ENCODE data around the gene TMEM266.

GRCh38 chr15:76056931-76057330, 2.9 kb upstream of the TMEM266 start:
- TF ChIP-seq CTCF (IDR thresholded peaks at IDR 0.05; ENCODE audit: insufficient read depth, low read length, poor library complexity, severe bottlenecking) (no peak), EZH2phosphoT487 (conservative IDR thresholded peaks at IDR 0.05; ENCODE audit: low read length) (no peak)
